ENCODE data around the gene SLITRK4. TPM values are rescaled to one million over a fixed set of nuclear protein-coding genes. Genes with fewer than 3 reads are reported as not detected.

SLITRK4 gene
- total and polyA plus RNA-seq, 2 donors from 2014 or later, result 2.8 to 6.0 TPM

GRCh38 chrX:143648705-143649104 lies 12.8 kb upstream of the SLITRK4 start:
- FAIRE-seq, result peak; percentile 80
- H3K27me3 ChIP-seq (ENCODE audit: control insufficient read depth, insufficient read depth, low read length), result no peaks in the 10 kb centered on the region
- peak in 2 of 5 donors; percentile 22 to 33 for DNase-seq
- no peak overlapping the region for H3K9ac ChIP-seq (ENCODE audit: low read length in 3 of 3)
- H3K9me3 ChIP-seq (ENCODE audit: control insufficient read depth in 2 of 3, insufficient read depth in 1 of 3, low read length in 3 of 3), result no peaks in the 10 kb centered on the region
- no peak for TF ChIP-seq CTCF (IDR thresholded peaks at IDR 0.05; ENCODE audit: borderline replicate concordance, extremely low read depth, insufficient read depth)
- no peaks in the 10 kb centered on the region for H3K4me1 ChIP-seq (ENCODE audit: control insufficient read depth in 2 of 3, insufficient read depth in 2 of 3, low read depth in 1 of 3, low read length in 3 of 3)
- H3K27ac ChIP-seq (ENCODE audit: low read depth in 2 of 2, low read length in 2 of 2), result no peak overlapping the region
- intact Hi-C loops (cut with DNase I), result no loop called here
- no peak overlapping the region for H3K4me3 ChIP-seq (ENCODE audit: low read length in 3 of 3)
- no peaks in the 10 kb centered on the region for H3K36me3 ChIP-seq (ENCODE audit: control insufficient read depth in 2 of 3, insufficient read depth in 3 of 3, low read length in 3 of 3)

- H3K9me3 ChIP-seq (ENCODE audit: control insufficient read depth in 2 of 3, insufficient read depth in 1 of 3, low read length in 3 of 3), result no peaks in the 10 kb centered on the region
- H3K27ac ChIP-seq (ENCODE audit: low read depth in 2 of 2, low read length in 2 of 2), result no peak overlapping the region
- TF ChIP-seq CTCF (IDR thresholded peaks at IDR 0.05; ENCODE audit: borderline replicate concordance, extremely low read depth, insufficient read depth), result no peak
- DNase-seq (no peak), FAIRE-seq (no peak)
- H3K4me3 ChIP-seq (ENCODE audit: low read length in 3 of 3), result no peak overlapping the region
- no peaks in the 10 kb centered on the region for H3K4me1 ChIP-seq (ENCODE audit: control insufficient read depth in 2 of 3, insufficient read depth in 2 of 3, low read depth in 1 of 3, low read length in 3 of 3)
- no peaks in the 10 kb centered on the region for H3K36me3 ChIP-seq (ENCODE audit: control insufficient read depth in 2 of 3, insufficient read depth in 3 of 3, low read length in 3 of 3)
- intact Hi-C loops (cut with DNase I), result no loop called here
- no peak overlapping the region for H3K9ac ChIP-seq (ENCODE audit: low read length in 3 of 3)
- H3K27me3 ChIP-seq (ENCODE audit: control insufficient read depth, insufficient read depth, low read length), result no peaks in the 10 kb centered on the region
Observed at GRCh38 chrX:143642426-143642825, 6.5 kb upstream of the SLITRK4 start.

GRCh38 chrX:143636831-143637230 lies 930 bp upstream of the SLITRK4 start:
- peak; percentile 80 for FAIRE-seq

More at GRCh38 chrX:143636831-143637230, 930 bp upstream of the SLITRK4 start:
- H3K27me3 ChIP-seq (ENCODE audit: control insufficient read depth, insufficient read depth, low read length), result peaks cover 2% of the 10 kb centered on the region
- no peak overlapping the region for H3K27ac ChIP-seq (ENCODE audit: low read depth in 2 of 2, low read length in 2 of 2)
- peak in 2 of 5 donors; percentile 13 to 18 for DNase-seq
- no peak overlapping the region for H3K9ac ChIP-seq (ENCODE audit: low read length in 3 of 3)
- intact Hi-C loops (cut with DNase I), result no loop called here
- H3K4me1 ChIP-seq (ENCODE audit: control insufficient read depth in 2 of 3, insufficient read depth in 2 of 3, low read depth in 1 of 3, low read length in 3 of 3), result no peaks in the 10 kb centered on the region
- no peak for TF ChIP-seq CTCF (IDR thresholded peaks at IDR 0.05; ENCODE audit: borderline replicate concordance, extremely low read depth, insufficient read depth)
- no peaks in the 10 kb centered on the region for H3K36me3 ChIP-seq (ENCODE audit: control insufficient read depth in 2 of 3, insufficient read depth in 3 of 3, low read length in 3 of 3)
- no peak overlapping the region for H3K4me3 ChIP-seq (ENCODE audit: low read length in 3 of 3)
- no peaks in the 10 kb centered on the region for H3K9me3 ChIP-seq (ENCODE audit: control insufficient read depth in 2 of 3, insufficient read depth in 1 of 3, low read length in 3 of 3)

All from kidney (tissue), 14 donors.